ENCODE data around the gene MCC. TPM values are rescaled to one million over a fixed set of nuclear protein-coding genes. Genes with fewer than 3 reads are reported as not detected.

The MCC gene
- total and polyA plus RNA-seq, 2 donors (not counting 1 experiment from before 2014, with no cell fraction given), result 3.2 to 41.3 TPM

GRCh38 chr5:113433862-113434612, 54.2 kb downstream of the MCC start:
- TF ChIP-seq EZH2 (IDR thresholded peaks at IDR 0.05; ENCODE audit: low read length, missing control alignments) (no peak), CTCF (conservative IDR thresholded peaks at IDR 0.05 in 1 of 2, IDR thresholded peaks at IDR 0.05 in 1 of 2; ENCODE audit: low read depth in 1 of 2, low read length in 2 of 2) (no peak)
- no peak for DNase-seq (ENCODE audit: low read depth in 2 of 2)
- Histone ChIP-seq H3K36me3 (ENCODE audit: control insufficient read depth, insufficient read depth, low read length) (no peaks in the 10 kb centered on the region), H3K4me1 (ENCODE audit: control insufficient read depth, extremely low read depth, insufficient read depth, low read length) (no peaks in the 10 kb centered on the region), H3K27me3 (ENCODE audit: control insufficient read depth, insufficient read depth, low read length) (no peaks in the 10 kb centered on the region), H3K9me3 (ENCODE audit: control insufficient read depth, insufficient read depth, low read depth, low read length) (no peaks in the 10 kb centered on the region), H3K27ac (ENCODE audit: insufficient read depth, low read length) (no peak overlapping the region), H3K4me3 (replicated peaks in 1 of 4; ENCODE audit: control extremely low read depth in 1 of 4, insufficient read depth in 1 of 4, low read depth in 3 of 4, low read length in 4 of 4) (no peak overlapping the region), H2AFZ (ENCODE audit: low read length) (no peak overlapping the region), H3K4me2 (ENCODE audit: extremely low read depth, insufficient read depth, low read length) (no peak overlapping the region), H4K20me1 (ENCODE audit: control insufficient read depth, extremely low read depth, insufficient read depth, low read length) (no peaks in the 10 kb centered on the region), H3K9ac (ENCODE audit: insufficient read depth, low read length) (no peak overlapping the region), H3K79me2 (ENCODE audit: control insufficient read depth, insufficient read depth, low read length) (no peaks in the 10 kb centered on the region)

GRCh38 chr5:113433071-113433470, 55.2 kb downstream of the MCC start:
- H3K27ac ChIP-seq (ENCODE audit: insufficient read depth, low read length), result no peak overlapping the region
- no peaks in the 10 kb centered on the region for H3K27me3 ChIP-seq (ENCODE audit: control insufficient read depth, insufficient read depth, low read length)

More at GRCh38 chr5:113433071-113433470, 55.2 kb downstream of the MCC start:
- Histone ChIP-seq H2AFZ (ENCODE audit: low read length) (no peak overlapping the region), H3K9me3 (ENCODE audit: control insufficient read depth, insufficient read depth, low read depth, low read length) (no peaks in the 10 kb centered on the region), H3K9ac (ENCODE audit: insufficient read depth, low read length) (no peak overlapping the region), H3K36me3 (ENCODE audit: control insufficient read depth, insufficient read depth, low read length) (no peaks in the 10 kb centered on the region), H3K4me2 (ENCODE audit: extremely low read depth, insufficient read depth, low read length) (no peak overlapping the region), H4K20me1 (ENCODE audit: control insufficient read depth, extremely low read depth, insufficient read depth, low read length) (no peaks in the 10 kb centered on the region), H3K79me2 (ENCODE audit: control insufficient read depth, insufficient read depth, low read length) (no peaks in the 10 kb centered on the region), H3K4me3 (replicated peaks in 1 of 4; ENCODE audit: control extremely low read depth in 1 of 4, insufficient read depth in 1 of 4, low read depth in 3 of 4, low read length in 4 of 4) (no peak overlapping the region), H3K4me1 (ENCODE audit: control insufficient read depth, extremely low read depth, insufficient read depth, low read length) (no peaks in the 10 kb centered on the region)
- DNase-seq (ENCODE audit: low read depth in 2 of 2), result no peak
- TF ChIP-seq EZH2 (IDR thresholded peaks at IDR 0.05; ENCODE audit: low read length, missing control alignments), result no peak
- TF ChIP-seq CTCF (conservative IDR thresholded peaks at IDR 0.05 in 1 of 2, IDR thresholded peaks at IDR 0.05 in 1 of 2; ENCODE audit: low read depth in 1 of 2, low read length in 2 of 2), result no peak
